Trophoblast cell (in vitro differentiated cells and primary cell): Measurements from ENCODE around the gene ACTN2.

Experiments
- DNase-seq, 2 donors: peaks; one replicate each; pipeline ENCODE4 v3.0.0-alpha.2; 2016
- H2AFZ ChIP-seq: 2 replicates; pipeline ENCODE4 v1.6.1; 2013; ENCODE audit warnings: low read length, moderate library complexity, mild to moderate bottlenecking; ENCODE audit not compliant: insufficient read depth, poor library complexity
- H2AK5ac ChIP-seq: 2 replicates; pipeline ENCODE4 v1.6.1; 2013; ENCODE audit warnings: mild to moderate bottlenecking, low read length
- H2BK120ac ChIP-seq: 2 replicates; pipeline ENCODE4 v1.6.1; 2013; ENCODE audit warnings: low read length, mild to moderate bottlenecking, moderate library complexity; ENCODE audit not compliant: insufficient read depth, poor library complexity
- H2BK12ac ChIP-seq: 2 replicates; pipeline ENCODE4 v1.6.1; 2013; ENCODE audit warnings: mild to moderate bottlenecking, low read length, moderate library complexity
- H2BK5ac ChIP-seq: 2 replicates; pipeline ENCODE4 v1.6.1; 2013; ENCODE audit warnings: low read length, low read depth, moderate library complexity, mild to moderate bottlenecking; ENCODE audit not compliant: poor library complexity
- H3K14ac ChIP-seq: 2 replicates; pipeline ENCODE4 v1.6.1; 2013; ENCODE audit warnings: mild to moderate bottlenecking, low read length
- H3K18ac ChIP-seq: 2 replicates; pipeline ENCODE4 v1.6.1; 2013; ENCODE audit warnings: mild to moderate bottlenecking, low read length
- H3K23ac ChIP-seq: 2 replicates; pipeline ENCODE4 v1.6.1; 2013; ENCODE audit warnings: low read length
- H3K27ac ChIP-seq: 2 replicates; pipeline ENCODE4 v1.5.1; 2013; ENCODE audit warnings: low read depth, mild to moderate bottlenecking, inconsistent platforms, low read length, moderate library complexity
- H3K27me3 ChIP-seq: 2 replicates; pipeline ENCODE4 v1.6.1; 2013; ENCODE audit warnings: inconsistent platforms, mild to moderate bottlenecking, low read length, moderate library complexity; ENCODE audit not compliant: insufficient read depth
- H3K36me3 ChIP-seq, 2 experiments: 1 replicate in 1 of 2; 2 replicates in 1 of 2; pipeline ENCODE4 v1.6.1; 2013; ENCODE audit warnings: low read length in 2 of 2, mild to moderate bottlenecking in 2 of 2, moderate library complexity in 1 of 2; ENCODE audit not compliant: insufficient read depth in 2 of 2, control insufficient read depth in 1 of 2
- H3K4ac ChIP-seq: 2 replicates; pipeline ENCODE4 v1.6.1; 2013; ENCODE audit warnings: low read depth, mild to moderate bottlenecking, low read length, moderate library complexity
- H3K4me1 ChIP-seq, 2 experiments: 1 replicate in 1 of 2; 2 replicates in 1 of 2; pipeline ENCODE4 v1.6.1; 2013; ENCODE audit warnings: low read length in 2 of 2, mild to moderate bottlenecking in 2 of 2, moderate library complexity in 1 of 2; ENCODE audit not compliant: insufficient read depth in 2 of 2, control insufficient read depth in 1 of 2
- H3K4me2 ChIP-seq: 2 replicates; pipeline ENCODE4 v1.6.1; 2013; ENCODE audit warnings: inconsistent platforms, mild to moderate bottlenecking, low read length, moderate library complexity
- H3K4me3 ChIP-seq: 2 replicates; pipeline ENCODE4 v1.5.1; 2013; ENCODE audit warnings: mild to moderate bottlenecking, low read depth, low read length, inconsistent platforms
- H3K79me1 ChIP-seq: one replicate; pipeline ENCODE4 v1.6.1; 2013; ENCODE audit warnings: low read length
- H3K79me2 ChIP-seq: 2 replicates; pipeline ENCODE4 v1.6.1; 2013; ENCODE audit warnings: low read length, mild to moderate bottlenecking; ENCODE audit not compliant: control insufficient read depth, insufficient read depth, poor library complexity
- H3K9ac ChIP-seq: 2 replicates; pipeline ENCODE4 v1.6.1; 2013; ENCODE audit warnings: mild to moderate bottlenecking, low read length
- H3K9me3 ChIP-seq: 2 replicates; pipeline ENCODE4 v1.6.1; 2013; ENCODE audit warnings: low read depth, mild to moderate bottlenecking, control low read depth, inconsistent platforms, low read length; ENCODE audit not compliant: insufficient read depth
- H4K12ac ChIP-seq: 2 replicates; pipeline ENCODE4 v1.6.1; 2013; ENCODE audit warnings: low read depth, mild to moderate bottlenecking, low read length, moderate library complexity
- H4K8ac ChIP-seq: 2 replicates; pipeline ENCODE4 v1.6.1; 2013; ENCODE audit warnings: low read depth, mild to moderate bottlenecking, low read length, moderate library complexity
- H4K91ac ChIP-seq: one replicate; pipeline ENCODE4 v1.6.1; 2013; ENCODE audit warnings: low read depth, mild to moderate bottlenecking, low read length, moderate library complexity
- WGBS: extraction: QIAGEN DNeasy Blood & Tissue Kit; methylation state at CpG from one replicate; pipeline ENCODE4 v1.1.7; 2013; ENCODE audit warnings: missing lambda C conversion rate; ENCODE audit not compliant: insufficient read length, insufficient coverage; ENCODE audit errors: extremely low coverage; 5-methylcytosine and 5-hydroxymethylcytosine counted together

The ACTN2 gene

GRCh38 chr1:236706183-236706582, 19.9 kb downstream of the ACTN2 start:
- H3K14ac ChIP-seq = no peak overlapping the region
- no peaks in the 10 kb centered on the region for H3K36me3 ChIP-seq
- no peaks in the 10 kb centered on the region for H3K9me3 ChIP-seq
- no peak overlapping the region for H4K91ac ChIP-seq
- H2BK5ac ChIP-seq = no peak overlapping the region
- H3K4me2 ChIP-seq = no peak overlapping the region
- H3K79me2 ChIP-seq = no peaks in the 10 kb centered on the region
- H2BK120ac ChIP-seq = no peak overlapping the region
- H3K79me1 ChIP-seq = no peaks in the 10 kb centered on the region
- no peak overlapping the region for H3K4me3 ChIP-seq
- no peaks in the 10 kb centered on the region for H3K27me3 ChIP-seq
- H4K8ac ChIP-seq = no peak overlapping the region
- no peak overlapping the region for H3K9ac ChIP-seq
- H3K4me1 ChIP-seq = peaks cover 0 to 5% of the 10 kb centered on the region in 2 experiments
- H3K27ac ChIP-seq = no peak overlapping the region
- no CpG with 5 or more reads among the region's 1 CpG for WGBS
- DNase-seq = no peak
- no peak overlapping the region for H2AK5ac ChIP-seq
- no peak overlapping the region for H2AFZ ChIP-seq
- H3K18ac ChIP-seq = no peak overlapping the region
- no peak overlapping the region for H3K23ac ChIP-seq
- no peak overlapping the region for H2BK12ac ChIP-seq
- H4K12ac ChIP-seq = no peak overlapping the region
- no peak overlapping the region for H3K4ac ChIP-seq

- no peak overlapping the region for H3K18ac ChIP-seq
- no peaks in the 10 kb centered on the region for H3K79me2 ChIP-seq
- H2BK5ac ChIP-seq = no peak overlapping the region
- no peaks in the 10 kb centered on the region for H3K79me1 ChIP-seq
- H4K12ac ChIP-seq = no peak overlapping the region
- no peaks in the 10 kb centered on the region for H3K9me3 ChIP-seq
- H4K91ac ChIP-seq = no peak overlapping the region
- no peak overlapping the region for H3K23ac ChIP-seq
- no peak overlapping the region for H3K4me3 ChIP-seq
- no peak overlapping the region for H2BK12ac ChIP-seq
- H3K27me3 ChIP-seq = no peaks in the 10 kb centered on the region
- no peak overlapping the region for H3K9ac ChIP-seq
- WGBS = no CpG with 5 or more reads among the region's 11 CpGs
- no peak overlapping the region for H3K14ac ChIP-seq
- no peak overlapping the region for H2AFZ ChIP-seq
- H3K36me3 ChIP-seq = no peaks in the 10 kb centered on the region
- no peak overlapping the region for H3K4ac ChIP-seq
- H2AK5ac ChIP-seq = no peak overlapping the region
- no peak overlapping the region for H2BK120ac ChIP-seq
- DNase-seq = no peak
- H3K4me2 ChIP-seq = no peak overlapping the region
- no peak overlapping the region for H3K27ac ChIP-seq
- peaks cover 0 to 2% of the 10 kb centered on the region in 2 experiments for H3K4me1 ChIP-seq
- no peak overlapping the region for H4K8ac ChIP-seq
These were observed 24.1 kb downstream of the ACTN2 start for GRCh38 chr1:236710328-236710892.

GRCh38 chr1:236716160-236716559, 29.9 kb downstream of the ACTN2 start:
- Histone ChIP-seq H3K79me1 (no peaks in the 10 kb centered on the region), H3K36me3 (no peaks in the 10 kb centered on the region), H2AFZ (no peak overlapping the region), H3K27ac (no peak overlapping the region), H3K4ac (no peak overlapping the region), H3K14ac (no peak overlapping the region), H2BK5ac (no peak overlapping the region), H3K4me2 (no peak overlapping the region), H3K23ac (no peak overlapping the region), H4K91ac (no peak overlapping the region), H3K79me2 (no peaks in the 10 kb centered on the region), H3K4me3 (no peak overlapping the region), H3K9ac (no peak overlapping the region), H2AK5ac (no peak overlapping the region), H3K9me3 (no peaks in the 10 kb centered on the region), H3K4me1 (no peaks in the 10 kb centered on the region), H2BK120ac (no peak overlapping the region), H3K18ac (no peak overlapping the region), H3K27me3 (no peaks in the 10 kb centered on the region), H4K8ac (no peak overlapping the region), H4K12ac (no peak overlapping the region), H2BK12ac (no peak overlapping the region)
- DNase-seq = no peak
- WGBS = no CpG with 5 or more reads among the region's 1 CpG

- H3K9me3 ChIP-seq = no peaks in the 10 kb centered on the region
- H2BK12ac ChIP-seq = no peak overlapping the region
- H3K27ac ChIP-seq = no peak overlapping the region
- H2AK5ac ChIP-seq = no peak overlapping the region
- H3K4ac ChIP-seq = no peak overlapping the region
- H3K18ac ChIP-seq = no peak overlapping the region
- no peaks in the 10 kb centered on the region for H3K4me1 ChIP-seq
- no peak overlapping the region for H2BK5ac ChIP-seq
- no peak overlapping the region for H2AFZ ChIP-seq
- H3K79me1 ChIP-seq = no peaks in the 10 kb centered on the region
- no peaks in the 10 kb centered on the region for H3K36me3 ChIP-seq
- no peak overlapping the region for H4K8ac ChIP-seq
- H3K9ac ChIP-seq = no peak overlapping the region
- H3K79me2 ChIP-seq = no peaks in the 10 kb centered on the region
- WGBS = no CpG with 5 or more reads among the region's 6 CpGs
- DNase-seq = no peak
- no peak overlapping the region for H4K12ac ChIP-seq
- no peak overlapping the region for H2BK120ac ChIP-seq
- no peak overlapping the region for H4K91ac ChIP-seq
- H3K23ac ChIP-seq = no peak overlapping the region
- H3K14ac ChIP-seq = no peak overlapping the region
- H3K4me3 ChIP-seq = no peak overlapping the region
- no peaks in the 10 kb centered on the region for H3K27me3 ChIP-seq
- H3K4me2 ChIP-seq = no peak overlapping the region
These were observed 31.5 kb downstream of the ACTN2 start for GRCh38 chr1:236717811-236718210.
